GM13976 (cell line): Measurements from ENCODE around the gene STON1.

Experiments used
- DNase-seq: peaks from one replicate; pipeline ENCODE4 v3.0.0; 2012; ENCODE audit warnings: low spot score
- in situ Hi-C: fragments of 300-500 bp; cut with MboI; formaldehyde crosslinking; loops from one replicate; pipeline ENCODE4 v1.12.0; 2022; ENCODE audit warnings: low sequenced_read_pairs, mixed read lengths, inconsistent platforms; ENCODE audit not compliant: unreplicated experiment
- TF ChIP-seq, protein P1 (sequence below): IDR thresholded peaks from 2 replicates; pipeline ENCODE4 v1.5.1; 2012; ENCODE audit warnings: borderline replicate concordance, mild to moderate bottlenecking; ENCODE audit not compliant: insufficient read depth; ENCODE audit errors: extremely low read depth, missing control alignments, control extremely low read depth

Gene STON1

DNA sequence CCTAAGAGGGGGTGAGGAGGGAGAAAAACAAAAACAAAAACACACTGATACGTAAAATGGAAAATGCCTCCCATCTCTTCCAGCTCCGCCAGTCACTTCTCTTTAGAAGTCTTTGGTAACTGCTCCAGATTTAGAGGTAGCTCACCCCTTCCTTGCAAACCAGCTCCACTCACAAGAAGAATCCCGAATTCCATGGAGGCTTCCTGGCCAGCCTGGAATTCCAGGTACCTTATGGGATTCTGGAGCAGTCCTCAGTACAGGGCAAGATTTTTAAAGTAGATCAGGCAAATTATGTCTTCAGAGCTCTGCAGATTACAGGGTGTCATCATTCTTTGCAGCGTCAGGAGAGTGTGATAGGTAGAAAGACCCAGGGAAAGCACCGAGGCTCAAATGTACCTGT lies 4.8 kb downstream of the STON1 start:
- in situ Hi-C loops = no loop called here
- TF ChIP-seq, protein P1, sequence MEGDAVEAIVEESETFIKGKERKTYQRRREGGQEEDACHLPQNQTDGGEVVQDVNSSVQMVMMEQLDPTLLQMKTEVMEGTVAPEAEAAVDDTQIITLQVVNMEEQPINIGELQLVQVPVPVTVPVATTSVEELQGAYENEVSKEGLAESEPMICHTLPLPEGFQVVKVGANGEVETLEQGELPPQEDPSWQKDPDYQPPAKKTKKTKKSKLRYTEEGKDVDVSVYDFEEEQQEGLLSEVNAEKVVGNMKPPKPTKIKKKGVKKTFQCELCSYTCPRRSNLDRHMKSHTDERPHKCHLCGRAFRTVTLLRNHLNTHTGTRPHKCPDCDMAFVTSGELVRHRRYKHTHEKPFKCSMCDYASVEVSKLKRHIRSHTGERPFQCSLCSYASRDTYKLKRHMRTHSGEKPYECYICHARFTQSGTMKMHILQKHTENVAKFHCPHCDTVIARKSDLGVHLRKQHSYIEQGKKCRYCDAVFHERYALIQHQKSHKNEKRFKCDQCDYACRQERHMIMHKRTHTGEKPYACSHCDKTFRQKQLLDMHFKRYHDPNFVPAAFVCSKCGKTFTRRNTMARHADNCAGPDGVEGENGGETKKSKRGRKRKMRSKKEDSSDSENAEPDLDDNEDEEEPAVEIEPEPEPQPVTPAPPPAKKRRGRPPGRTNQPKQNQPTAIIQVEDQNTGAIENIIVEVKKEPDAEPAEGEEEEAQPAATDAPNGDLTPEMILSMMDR = no peak
- no peak for DNase-seq

DNA sequence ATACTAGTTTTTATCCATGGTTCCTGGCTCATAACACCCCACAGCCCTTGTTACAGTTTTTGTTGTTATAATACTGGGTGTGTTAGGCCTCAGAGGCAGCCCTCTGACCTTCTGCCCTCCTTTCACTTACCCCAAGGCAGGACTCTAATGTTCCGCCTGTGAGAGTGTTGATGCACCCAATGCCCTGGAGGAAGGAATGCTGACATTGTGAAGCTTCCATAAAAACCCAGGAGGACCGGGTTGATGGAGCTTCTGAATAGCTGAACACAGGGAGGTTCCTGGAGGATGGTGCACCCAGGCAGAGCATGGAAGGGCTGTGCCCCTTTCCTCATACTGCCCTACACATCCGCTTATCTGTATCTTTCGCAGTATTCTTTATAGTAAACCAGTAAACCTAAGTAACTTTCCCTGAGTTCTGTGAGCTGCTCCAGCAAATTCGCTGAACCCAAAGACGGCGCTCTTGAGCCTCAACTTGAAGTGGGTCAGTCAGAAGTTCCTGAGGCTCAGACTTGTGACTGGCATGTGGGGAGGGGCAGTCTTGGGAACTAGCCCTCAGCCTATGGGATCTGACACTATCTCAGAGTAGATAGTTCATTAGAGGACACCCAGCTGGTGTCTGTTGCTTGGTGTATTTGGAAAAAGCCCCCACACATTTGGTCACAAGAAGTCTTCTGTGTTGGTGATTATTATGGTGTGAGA lies 10.4 kb downstream of the STON1 start:
- in situ Hi-C loops = no loop called here
- no peak for DNase-seq

DNA sequence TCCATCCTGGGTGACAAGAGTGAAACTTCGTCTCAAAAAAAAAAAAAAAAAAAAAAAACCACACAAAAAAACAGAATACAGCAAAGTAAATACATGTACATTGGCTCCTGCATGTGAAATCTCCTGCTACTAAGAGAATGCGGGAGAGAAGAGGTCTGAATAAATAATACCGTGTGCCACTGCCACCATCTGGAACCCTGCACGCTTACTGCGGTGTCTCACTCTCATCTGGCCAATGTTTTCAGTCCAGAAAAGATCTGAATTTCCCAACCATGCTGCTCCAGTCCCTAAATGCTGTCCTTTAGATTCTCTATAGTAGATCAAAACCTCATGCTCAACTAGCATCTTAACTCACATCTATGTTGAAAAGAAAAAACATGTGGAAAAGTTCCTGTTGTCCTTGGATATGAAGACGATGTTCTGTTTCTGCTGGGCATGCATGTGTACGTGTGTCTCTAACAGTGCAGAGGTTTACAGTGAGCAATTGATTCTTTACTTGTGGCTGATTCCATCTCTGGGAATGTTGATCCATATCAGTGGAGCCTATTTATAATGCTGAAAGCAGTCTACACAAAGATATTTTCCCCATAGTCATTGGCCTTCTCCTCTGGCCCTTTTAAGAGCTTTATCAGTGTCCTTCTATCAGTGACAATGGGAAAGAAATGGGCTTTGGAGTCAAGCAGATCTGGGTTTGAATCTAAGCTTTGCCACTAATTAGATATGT lies 11.9 kb downstream of the STON1 start:
- in situ Hi-C loops = no loop called here

More for the DNA sequence above, 10.4 kb downstream of the STON1 start:
- TF ChIP-seq, protein P1 = no peak

DNA sequence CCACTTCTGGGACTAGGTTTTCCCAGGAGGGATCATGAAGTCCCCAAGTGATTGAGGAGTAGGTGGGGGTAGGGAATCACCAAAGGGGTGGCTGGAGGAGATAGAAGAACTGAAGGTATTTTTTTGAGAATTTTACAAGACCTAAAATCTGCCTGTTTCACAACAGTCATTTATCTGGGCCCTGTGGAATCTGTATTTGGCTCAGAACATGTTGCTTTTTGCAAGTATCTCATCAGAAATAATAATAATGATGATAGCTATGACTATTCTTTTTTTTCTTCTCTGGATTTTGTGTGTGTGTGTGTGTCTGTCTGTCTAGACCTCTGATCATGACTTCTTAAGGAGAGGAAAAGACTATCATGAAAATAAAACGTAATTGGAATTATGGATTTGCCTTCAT lies 13.9 kb downstream of the STON1 start:
- in situ Hi-C loops = no loop called here
- TF ChIP-seq, protein P1 = no peak
- DNase-seq = no peak

More for the DNA sequence above, 11.9 kb downstream of the STON1 start:
- TF ChIP-seq, protein P1 = no peak
- DNase-seq = no peak

DNA sequence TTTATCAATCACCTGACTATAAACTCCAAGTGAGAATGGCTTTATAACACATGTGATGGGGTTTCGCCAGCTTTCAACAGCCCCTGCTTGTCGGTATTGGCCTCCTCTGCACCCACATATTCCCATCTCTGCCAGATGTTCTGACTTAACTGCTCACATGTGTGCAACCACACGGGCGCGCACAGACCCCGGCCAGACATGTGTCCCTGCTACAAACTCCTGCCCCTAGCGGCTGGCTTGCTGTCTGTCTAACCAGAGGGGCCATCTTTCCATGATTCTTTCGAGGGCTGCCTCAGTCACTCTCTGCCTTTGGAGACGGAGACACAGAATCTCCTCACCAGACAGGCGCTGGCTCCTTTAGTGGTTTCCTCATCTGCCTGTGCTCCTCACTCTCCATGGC lies 15.3 kb downstream of the STON1 start:
- in situ Hi-C loops = no loop called here
- DNase-seq = no peak
- TF ChIP-seq, protein P1 = no peak

DNA sequence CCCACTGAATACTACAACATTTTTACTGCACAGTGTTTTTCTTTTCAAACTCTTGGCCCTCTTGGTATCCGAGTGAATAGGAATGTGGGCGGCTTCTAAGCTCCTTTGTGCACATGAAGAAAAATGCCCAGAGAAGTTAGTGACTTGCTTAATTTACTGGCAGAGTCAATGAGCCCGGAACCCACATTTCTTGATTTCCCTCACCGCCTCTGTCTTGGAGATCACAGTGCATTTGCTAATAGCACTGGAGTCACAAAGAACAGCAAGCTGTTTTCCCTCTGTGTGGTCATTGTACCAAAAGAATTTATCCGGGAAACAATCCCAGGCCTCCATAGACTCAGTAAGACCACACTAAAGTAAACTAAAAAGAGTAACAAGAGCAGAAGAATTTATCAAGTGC lies 18.9 kb downstream of the STON1 start:
- in situ Hi-C loops = no loop called here
- TF ChIP-seq, protein P1 = no peak
- no peak for DNase-seq
